HL-60/S4 treated with phorbol 12-myristate 13-acetate at 8.2 ng/mL for 4 days and 3 days (cell line): ENCODE measurements around the gene ISCU.

Experiments
- in situ Hi-C: fragments of 300-500 bp; cut with MboI; formaldehyde crosslinking; loops from 2 replicates; pipeline ENCODE4 v1.15.0; 2022; ENCODE audit warnings: low sequenced_read_pairs

ISCU gene

GRCh38 chr12:108562348-108563135, at the start of gene ISCU:
Gene ISCU, plus strand, starts transcription at chr12:108562596. Its CDS starts 27 bp downstream, at chr12:108562623.
- in situ Hi-C loops: loop anchor here (25.0 kb wide), 1 partner anchor 525 kb away; the partner anchor contains the start of genes ALKBH2 and UNG

GRCh38 chr12:108514468-108514972, 47.9 kb upstream of the ISCU start:
- in situ Hi-C loops: no loop called here

- in situ Hi-C loops: no loop called here
Observed at GRCh38 chr12:108514973-108515814, 47.2 kb upstream of the ISCU start, which contains the start of gene FICD. Gene FICD, plus strand, starts transcription at chr12:108515277. Its CDS starts 1,696 bp downstream, at chr12:108516973.

- in situ Hi-C loops: no loop called here
Observed at GRCh38 chr12:108515916-108516315, 46.5 kb upstream of the ISCU start.

GRCh38 chr12:108516511-108517275, 45.7 kb upstream of the ISCU start:
- in situ Hi-C loops: no loop called here

- in situ Hi-C loops: no loop called here
Observed at GRCh38 chr12:108517288-108518100, 44.9 kb upstream of the ISCU start.

- in situ Hi-C loops: no loop called here
Observed at GRCh38 chr12:108518101-108518715, 44.2 kb upstream of the ISCU start.

- in situ Hi-C loops: no loop called here
Observed at GRCh38 chr12:108518716-108519496, 43.5 kb upstream of the ISCU start.

- in situ Hi-C loops: no loop called here
Observed at GRCh38 chr12:108519558-108519957, 42.8 kb upstream of the ISCU start.

DNA sequence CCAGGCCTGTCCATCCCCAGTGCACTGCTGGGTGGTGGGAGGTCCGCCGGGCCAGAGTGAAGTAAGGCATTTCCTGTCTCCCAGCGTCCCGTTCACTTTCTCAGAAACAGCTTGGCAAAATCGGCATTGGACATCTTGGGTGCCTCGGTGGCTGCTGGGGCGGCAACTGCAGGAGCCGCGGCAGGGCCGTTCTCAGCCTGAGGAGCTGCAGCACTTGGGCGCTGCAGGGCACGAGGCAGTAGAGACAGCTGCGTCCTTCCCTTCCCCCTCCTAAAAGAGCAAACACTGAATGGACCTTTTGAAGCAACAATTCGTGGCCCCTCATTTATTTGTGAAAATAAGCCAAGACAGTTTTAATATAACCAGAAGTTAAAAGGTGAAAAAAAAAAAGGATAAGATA, 39.0 kb upstream of the ISCU start:
- in situ Hi-C loops: no loop called here

DNA sequence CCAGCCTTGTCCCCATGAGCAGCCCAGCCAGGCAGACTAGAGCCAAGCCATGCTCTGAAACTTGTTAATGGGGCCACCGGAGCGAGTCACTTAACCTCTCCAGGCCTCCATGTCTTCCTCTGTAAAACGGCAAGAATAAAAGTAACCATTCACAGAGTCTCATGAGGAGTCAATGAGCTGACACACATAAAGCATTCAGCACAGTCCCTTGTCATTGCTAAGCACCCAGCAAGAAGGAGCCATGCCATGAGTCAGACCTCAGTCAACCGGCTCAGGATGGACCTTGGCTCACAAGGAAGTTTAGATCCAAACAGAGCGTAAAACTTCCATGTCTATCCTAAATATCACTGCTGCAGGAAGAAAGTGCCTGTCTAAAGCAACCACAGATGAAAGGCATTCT, 36.7 kb upstream of the ISCU start:
- in situ Hi-C loops: no loop called here

DNA sequence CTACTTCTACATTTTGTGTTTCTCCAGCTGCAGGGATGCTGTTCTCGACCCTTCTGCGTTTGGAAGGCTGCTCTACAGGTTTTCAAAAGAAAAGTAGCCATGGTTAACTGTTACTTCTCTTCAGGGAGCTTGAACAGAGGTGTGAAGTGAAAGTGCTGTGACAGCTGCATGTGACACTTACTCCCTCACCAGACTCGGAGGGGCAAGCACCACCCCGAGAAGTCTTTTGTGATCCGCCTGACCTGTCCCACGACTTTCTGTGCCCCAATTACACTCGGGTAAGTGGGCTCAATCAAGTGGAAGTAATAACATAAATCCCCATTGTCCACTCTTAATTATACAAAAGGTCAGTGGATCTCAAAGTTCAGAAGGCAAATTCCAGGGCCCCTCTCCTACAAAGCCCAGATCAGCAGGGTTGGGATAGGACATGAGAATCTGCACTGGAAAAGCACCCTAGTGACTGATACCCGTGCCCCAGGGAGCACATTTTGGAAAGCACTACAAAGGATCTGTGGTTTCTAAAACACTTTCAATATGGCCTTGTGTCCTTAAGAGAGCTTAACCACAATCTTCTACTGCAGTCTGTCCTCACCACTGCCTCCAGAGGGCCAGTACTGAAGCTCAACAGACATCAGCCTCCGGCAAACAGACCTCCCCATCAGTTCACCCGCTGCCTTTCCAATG, 35.8 kb upstream of the ISCU start:
- in situ Hi-C loops: no loop called here

GRCh38 chr12:108527166-108527496, 35.3 kb upstream of the ISCU start:
- in situ Hi-C loops: no loop called here

DNA sequence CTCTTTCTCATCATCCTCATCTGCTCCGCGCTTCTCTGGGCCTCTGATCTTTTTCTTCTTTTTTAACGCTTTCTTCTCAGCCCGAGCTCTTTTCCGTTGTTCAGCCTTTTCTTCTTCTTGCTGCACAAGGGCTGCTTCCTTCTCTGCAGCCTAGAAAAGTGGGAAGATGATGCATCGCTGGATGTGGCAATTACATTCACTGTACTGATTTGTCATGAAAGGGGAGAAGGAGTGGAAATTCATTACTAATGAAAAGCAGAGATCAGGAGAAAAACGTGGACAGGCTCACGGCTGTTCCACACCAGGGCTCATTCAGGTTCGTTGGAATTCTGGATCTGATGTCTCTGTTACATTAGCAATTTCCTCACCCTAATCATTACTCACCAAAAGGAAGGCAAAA, 32.2 kb upstream of the ISCU start:
- in situ Hi-C loops: no loop called here

DNA sequence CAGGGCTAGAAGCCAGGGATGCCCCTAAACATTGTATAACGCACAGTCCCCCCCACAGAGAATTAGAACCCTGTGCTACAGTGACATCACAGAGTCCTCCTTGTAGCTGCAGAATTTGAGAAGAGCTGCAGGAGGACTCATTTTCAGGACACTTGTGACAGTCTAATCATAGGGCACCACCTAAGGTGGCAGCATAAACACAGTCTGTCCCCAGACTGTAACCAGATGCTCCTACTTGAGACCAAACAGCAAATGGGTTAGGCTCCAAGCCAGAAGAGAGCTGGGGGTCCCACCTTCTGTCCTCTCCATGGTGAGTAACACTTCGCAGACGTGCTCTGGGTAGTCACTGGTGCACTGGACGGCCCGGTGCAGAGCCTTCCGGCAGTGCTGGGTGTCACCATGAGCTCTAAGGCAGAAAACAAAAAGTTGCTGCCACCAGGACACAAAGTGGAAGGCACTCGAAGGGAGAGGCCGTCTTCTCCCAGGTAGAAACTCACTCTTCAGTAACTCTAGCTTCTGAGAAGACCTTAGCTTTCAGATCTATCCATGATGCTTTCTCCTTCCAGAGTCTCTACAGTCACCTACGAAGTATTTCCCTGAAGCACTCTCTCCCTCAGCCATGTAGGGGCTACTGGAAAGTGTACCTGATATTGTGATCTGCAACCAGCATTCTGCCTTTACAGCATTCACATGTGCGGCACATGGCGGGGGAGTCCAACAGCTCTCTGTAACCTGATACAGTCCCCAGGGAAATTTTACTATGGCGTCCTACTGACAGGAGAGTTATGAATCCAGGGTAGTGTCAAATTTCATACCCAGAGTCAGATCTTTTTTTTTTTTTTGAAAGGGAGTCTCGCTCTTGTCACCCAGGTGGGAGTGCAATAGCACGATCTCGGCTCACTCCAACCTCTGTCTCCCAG, 30.2 kb upstream of the ISCU start:
- in situ Hi-C loops: no loop called here

GRCh38 chr12:108538146-108538545, 24.2 kb upstream of the ISCU start:
- in situ Hi-C loops: no loop called here

- in situ Hi-C loops: no loop called here
Observed at GRCh38 chr12:108538616-108539195, 23.7 kb upstream of the ISCU start.
